ENCODE measurements around the gene SPINK1.
A peak's percentile ranks its signal among the peaks of the same experiment; 100 is the strongest.
"Not testable (repeated sequence)": the region's sequence is repeated elsewhere in the genome, so short reads cannot be mapped to it uniquely, and the experiment has no call there.

Gene SPINK1

GRCh38 chr5:147854331-147854730 is 22.9 kb upstream of the SPINK1 start:
- no peak for DNase-seq

- DNase-seq: no peak
Measured at GRCh38 chr5:147853372-147853987, 22.0 kb upstream of the SPINK1 start.

- no peak for DNase-seq
Measured at GRCh38 chr5:147852365-147852764, 20.9 kb upstream of the SPINK1 start.

GRCh38 chr5:147851578-147851977 is 20.1 kb upstream of the SPINK1 start:
- DNase-seq: no peak

- DNase-seq: no peak
Measured at GRCh38 chr5:147849226-147849625, 17.8 kb upstream of the SPINK1 start.

- DNase-seq: no peak
Measured at GRCh38 chr5:147845618-147846017, 14.1 kb upstream of the SPINK1 start.

- no peak for DNase-seq
Measured at GRCh38 chr5:147844846-147845245, 13.4 kb upstream of the SPINK1 start.

- no peak for DNase-seq
Measured at GRCh38 chr5:147842869-147843268, 11.4 kb upstream of the SPINK1 start.

- DNase-seq: no peak
Measured at GRCh38 chr5:147836439-147836838, 5.0 kb upstream of the SPINK1 start.

GRCh38 chr5:147835386-147835798 is 3.9 kb upstream of the SPINK1 start:
- DNase-seq: no peak

GRCh38 chr5:147832541-147832940 is 1.1 kb upstream of the SPINK1 start:
- DNase-seq: no peak

GRCh38 chr5:147830035-147830434 is 1.4 kb downstream of the SPINK1 start:
- DNase-seq: no peak

- not testable (repeated sequence) for DNase-seq
Measured at GRCh38 chr5:147827017-147827416, 4.5 kb downstream of the SPINK1 start.

GRCh38 chr5:147826361-147826760 is 5.1 kb downstream of the SPINK1 start:
- no peak for DNase-seq

- DNase-seq: peak; percentile 34
Measured at GRCh38 chr5:147822686-147823491, 8.6 kb downstream of the SPINK1 start.

- DNase-seq: not testable (repeated sequence)
Measured at GRCh38 chr5:147822222-147822621, 9.2 kb downstream of the SPINK1 start.

- DNase-seq: no peak
Measured at GRCh38 chr5:147821766-147822165, 9.7 kb downstream of the SPINK1 start.

GRCh38 chr5:147819261-147819770 is 12.2 kb downstream of the SPINK1 start:
- DNase-seq: no peak

GRCh38 chr5:147818290-147818689 is 13.2 kb downstream of the SPINK1 start:
- DNase-seq: no peak

GRCh38 chr5:147813696-147814095 is 17.8 kb downstream of the SPINK1 start:
- DNase-seq: no peak

GRCh38 chr5:147809830-147810666 is 21.4 kb downstream of the SPINK1 start:
- DNase-seq: no peak

GRCh38 chr5:147805030-147805454 is 26.4 kb downstream of the SPINK1 start:
- peak; percentile 23 for DNase-seq

GRCh38 chr5:147804334-147804733 is 27.1 kb downstream of the SPINK1 start:
- no peak for DNase-seq
